ENCODE measurements around the gene SGPP2.
"Not testable (repeated sequence)": the region's sequence is repeated elsewhere in the genome, so short reads cannot be mapped to it uniquely, and the experiment has no call there.

DNA sequence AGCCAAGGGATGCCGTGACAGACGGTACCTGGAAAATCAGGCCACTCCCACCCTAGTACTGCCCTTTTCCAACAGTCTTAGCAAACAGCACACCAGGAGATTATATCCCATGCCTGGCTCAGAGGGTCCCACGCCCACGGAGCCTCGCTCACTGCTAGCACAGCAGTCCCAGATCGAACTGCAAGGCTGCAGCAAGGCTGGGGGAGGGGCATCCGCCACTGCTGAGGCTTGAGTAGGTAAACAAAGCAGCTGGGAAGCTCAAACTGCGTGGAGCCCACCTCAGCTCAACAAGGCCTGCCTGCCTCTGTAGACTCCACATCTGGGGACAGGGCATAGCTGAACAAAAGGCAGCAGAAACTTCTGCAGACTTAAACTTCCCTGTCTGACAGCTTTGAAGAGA lies 160.2 kb downstream of the SGPP2 start:
- TF ChIP-seq POLR2A (IDR thresholded peaks at IDR 0.05; ENCODE audit: low read length); GATA1 (IDR thresholded peaks at IDR 0.05; ENCODE audit: low read depth, low read length): not testable (repeated sequence)
